Colonic mucosa (tissue), 4 donors: Measurements from ENCODE around the gene RBP4. TPM values are rescaled to one million over a fixed set of nuclear protein-coding genes. Genes with fewer than 3 reads are reported as not detected.

ENCODE experiments used
- DNase-seq: peaks from one replicate; pipeline ENCODE4 v3.0.0-alpha.2; 2020
- H3K27ac ChIP-seq: fragments of 200-600 bp; one replicate; pipeline ENCODE4 v1.8.0; 2021
- H3K27me3 ChIP-seq: fragments of 200-600 bp; one replicate; pipeline ENCODE4 v1.8.0; 2021
- H3K36me3 ChIP-seq: fragments of 200-600 bp; one replicate; pipeline ENCODE4 v1.8.0; 2021
- H3K4me1 ChIP-seq: fragments of 200-600 bp; one replicate; pipeline ENCODE4 v1.8.0; 2021; ENCODE audit warnings: mild to moderate bottlenecking
- H3K4me3 ChIP-seq: fragments of 200-600 bp; one replicate; pipeline ENCODE4 v1.8.0; 2021
- H3K9ac ChIP-seq, 2 donors: one replicate each; pipeline ENCODE4 v1.7.0; 2013; ENCODE audit warnings: control low read depth in 2 of 2, low read depth in 2 of 2, low read length in 2 of 2
- H3K9me3 ChIP-seq: fragments of 200-600 bp; one replicate; pipeline ENCODE4 v1.8.0; 2021
- intact Hi-C: fragments of 100-400 bp; cut with DNase I; formaldehyde crosslinking; loops from one replicate; pipeline ENCODE4 v1.14.1; 2022
- total RNA-seq, 2 donors: library from RNA; stranded (reverse); fragmentation: NEBNext Ultra II Directional in 1 of 2; extraction: Animal tissue kit (Norgen Biotek cat#: 25700) in 1 of 2; gene quantifications; one replicate each; pipeline ENCODE4 v1.2.1, GENCODE V29; 2021
- TF ChIP-seq, protein P1 (sequence below): fragments of 200-600 bp; IDR thresholded peaks from one replicate; pipeline ENCODE4 v1.8.0; 2022; ENCODE audit warnings: antibody characterized with exemption, mild to moderate bottlenecking
- donor health status: healthy.
- donor health status: DM: no; HTN: no; CAD: no.
- donor health status: DM: no; HTN: no; CAD: no.

Gene RBP4
- total RNA-seq, 2 donors from 2014 or later = 6.8 to 15.1 TPM

DNA sequence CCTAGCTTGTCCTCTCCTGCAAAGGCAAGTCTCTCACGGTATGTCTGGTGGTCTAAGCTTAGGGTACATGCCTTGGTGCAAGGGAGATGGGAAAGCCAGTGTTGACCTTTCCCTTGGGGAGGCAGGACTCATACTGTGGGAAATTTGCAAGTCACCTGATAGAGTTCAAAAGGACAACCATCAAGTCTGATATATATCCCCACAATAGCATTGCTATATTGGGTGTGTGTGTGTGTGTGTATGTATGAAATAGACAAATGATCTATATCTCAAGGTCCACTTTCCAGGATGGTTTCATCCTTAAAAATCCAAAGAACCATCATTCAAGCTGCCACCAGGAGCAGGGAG, 46.7 kb downstream of the RBP4 start:
- no peaks in the 10 kb centered on the region for H3K9me3 ChIP-seq
- TF ChIP-seq, protein P1, sequence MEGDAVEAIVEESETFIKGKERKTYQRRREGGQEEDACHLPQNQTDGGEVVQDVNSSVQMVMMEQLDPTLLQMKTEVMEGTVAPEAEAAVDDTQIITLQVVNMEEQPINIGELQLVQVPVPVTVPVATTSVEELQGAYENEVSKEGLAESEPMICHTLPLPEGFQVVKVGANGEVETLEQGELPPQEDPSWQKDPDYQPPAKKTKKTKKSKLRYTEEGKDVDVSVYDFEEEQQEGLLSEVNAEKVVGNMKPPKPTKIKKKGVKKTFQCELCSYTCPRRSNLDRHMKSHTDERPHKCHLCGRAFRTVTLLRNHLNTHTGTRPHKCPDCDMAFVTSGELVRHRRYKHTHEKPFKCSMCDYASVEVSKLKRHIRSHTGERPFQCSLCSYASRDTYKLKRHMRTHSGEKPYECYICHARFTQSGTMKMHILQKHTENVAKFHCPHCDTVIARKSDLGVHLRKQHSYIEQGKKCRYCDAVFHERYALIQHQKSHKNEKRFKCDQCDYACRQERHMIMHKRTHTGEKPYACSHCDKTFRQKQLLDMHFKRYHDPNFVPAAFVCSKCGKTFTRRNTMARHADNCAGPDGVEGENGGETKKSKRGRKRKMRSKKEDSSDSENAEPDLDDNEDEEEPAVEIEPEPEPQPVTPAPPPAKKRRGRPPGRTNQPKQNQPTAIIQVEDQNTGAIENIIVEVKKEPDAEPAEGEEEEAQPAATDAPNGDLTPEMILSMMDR = no peak
- H3K27me3 ChIP-seq = no peaks in the 10 kb centered on the region
- no peaks in the 10 kb centered on the region for H3K36me3 ChIP-seq
- no peak overlapping the region for H3K27ac ChIP-seq
- DNase-seq = no peak
- H3K4me3 ChIP-seq = no peak overlapping the region
- no peaks in the 10 kb centered on the region for H3K4me1 ChIP-seq
- intact Hi-C loops = no loop called here
- H3K9ac ChIP-seq = no peak overlapping the region

DNA sequence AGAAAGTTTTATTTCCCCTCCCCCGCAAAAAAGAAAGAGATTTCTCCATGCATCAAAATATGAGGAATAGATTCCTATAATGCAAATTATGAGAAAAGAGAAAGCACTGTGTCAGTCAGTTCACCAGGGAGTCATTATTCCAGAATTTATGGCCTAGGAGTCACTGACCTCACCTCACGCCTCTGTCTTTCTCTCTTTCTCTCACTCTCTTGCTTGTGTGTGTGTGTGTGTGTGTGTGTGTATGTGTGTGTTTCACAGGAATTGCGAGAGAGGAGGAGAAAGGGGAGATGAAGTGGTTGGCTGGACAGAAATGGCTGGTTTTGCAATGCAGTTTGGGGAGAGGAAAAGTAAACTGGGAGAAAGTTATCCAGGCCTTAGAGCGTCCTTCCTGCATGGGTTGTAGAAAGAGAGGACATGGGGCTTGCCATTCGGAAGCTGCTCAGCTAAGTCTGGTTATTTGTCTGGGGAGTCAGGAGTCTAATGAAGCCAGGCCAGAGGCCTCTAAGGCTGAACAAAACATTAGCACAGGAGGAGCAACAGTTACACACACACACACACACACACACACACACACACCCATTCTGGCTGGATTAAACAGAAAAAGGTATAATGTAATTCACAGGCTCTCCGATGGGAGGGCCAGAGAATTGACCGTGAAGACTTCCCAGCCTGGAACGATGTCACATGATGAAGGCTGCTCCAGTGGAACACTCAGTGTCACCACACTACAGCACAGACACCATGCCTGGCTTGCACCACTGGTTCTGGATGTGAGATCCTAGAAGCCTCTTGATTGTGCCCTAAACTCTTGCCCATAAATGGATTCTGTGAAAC, 47.3 kb downstream of the RBP4 start:
- H3K27ac ChIP-seq = no peak overlapping the region
- intact Hi-C loops = no loop called here
- no peak overlapping the region for H3K4me3 ChIP-seq

DNA sequence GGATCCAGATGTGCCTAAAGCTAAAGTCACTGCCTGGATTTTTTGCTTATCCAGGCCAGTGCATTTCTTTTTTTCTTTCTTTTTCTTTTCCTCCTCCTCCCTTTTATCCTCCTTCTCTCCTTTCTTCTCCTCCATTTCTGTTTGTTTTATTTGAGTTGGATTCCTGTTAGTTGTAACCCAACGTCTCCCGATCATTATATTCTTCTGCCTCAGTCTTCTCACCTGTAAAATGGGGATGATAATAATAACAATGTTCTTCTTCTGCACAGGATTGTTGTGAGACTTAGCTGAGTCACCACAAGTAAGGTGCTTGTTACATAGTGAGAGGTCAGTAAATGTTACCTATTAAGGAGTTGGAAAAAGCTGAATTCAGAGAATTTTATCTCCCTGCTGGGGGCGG, 48.3 kb downstream of the RBP4 start:
- no peaks in the 10 kb centered on the region for H3K4me1 ChIP-seq
- H3K4me3 ChIP-seq = no peak overlapping the region
- intact Hi-C loops = no loop called here
- no peak for DNase-seq
- H3K27me3 ChIP-seq = no peaks in the 10 kb centered on the region
- no peaks in the 10 kb centered on the region for H3K36me3 ChIP-seq
- H3K9me3 ChIP-seq = no peaks in the 10 kb centered on the region
- no peak overlapping the region for H3K27ac ChIP-seq
- no peak overlapping the region for H3K9ac ChIP-seq
- TF ChIP-seq, protein P1 = no peak

More for the DNA sequence above, 47.3 kb downstream of the RBP4 start:
- Histone ChIP-seq H3K9ac (no peak overlapping the region), H3K9me3 (no peaks in the 10 kb centered on the region), H3K4me1 (no peaks in the 10 kb centered on the region), H3K36me3 (no peaks in the 10 kb centered on the region), H3K27me3 (no peaks in the 10 kb centered on the region)
- DNase-seq = no peak
- TF ChIP-seq, protein P1 = no peak

DNA sequence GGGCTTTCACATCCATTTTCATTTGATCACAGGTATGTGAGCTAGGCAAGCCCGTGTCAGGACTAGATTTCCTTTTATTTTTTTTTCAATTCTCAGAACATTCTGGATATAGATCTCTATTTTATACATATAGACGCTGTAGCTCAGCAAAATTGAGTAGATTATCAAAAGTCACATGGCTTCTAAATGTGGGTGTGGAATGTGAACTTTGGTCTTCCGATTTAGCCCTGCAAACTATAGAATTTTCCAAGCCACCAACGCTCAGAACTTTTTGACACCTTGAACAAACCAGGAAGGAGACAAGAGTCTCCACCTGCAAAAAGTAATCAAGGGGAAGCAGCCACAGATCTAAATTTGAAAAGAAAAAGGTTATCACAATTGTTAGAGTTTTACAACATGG, 50.4 kb downstream of the RBP4 start:
- Histone ChIP-seq H3K4me3 (no peak overlapping the region), H3K9ac (no peak overlapping the region), H3K4me1 (no peaks in the 10 kb centered on the region), H3K27me3 (no peaks in the 10 kb centered on the region), H3K27ac (peak overlapping the region; percentile 67), H3K9me3 (no peaks in the 10 kb centered on the region), H3K36me3 (no peaks in the 10 kb centered on the region)
- TF ChIP-seq, protein P1 = no peak
- intact Hi-C loops = no loop called here
- peak; percentile 58 for DNase-seq

DNA sequence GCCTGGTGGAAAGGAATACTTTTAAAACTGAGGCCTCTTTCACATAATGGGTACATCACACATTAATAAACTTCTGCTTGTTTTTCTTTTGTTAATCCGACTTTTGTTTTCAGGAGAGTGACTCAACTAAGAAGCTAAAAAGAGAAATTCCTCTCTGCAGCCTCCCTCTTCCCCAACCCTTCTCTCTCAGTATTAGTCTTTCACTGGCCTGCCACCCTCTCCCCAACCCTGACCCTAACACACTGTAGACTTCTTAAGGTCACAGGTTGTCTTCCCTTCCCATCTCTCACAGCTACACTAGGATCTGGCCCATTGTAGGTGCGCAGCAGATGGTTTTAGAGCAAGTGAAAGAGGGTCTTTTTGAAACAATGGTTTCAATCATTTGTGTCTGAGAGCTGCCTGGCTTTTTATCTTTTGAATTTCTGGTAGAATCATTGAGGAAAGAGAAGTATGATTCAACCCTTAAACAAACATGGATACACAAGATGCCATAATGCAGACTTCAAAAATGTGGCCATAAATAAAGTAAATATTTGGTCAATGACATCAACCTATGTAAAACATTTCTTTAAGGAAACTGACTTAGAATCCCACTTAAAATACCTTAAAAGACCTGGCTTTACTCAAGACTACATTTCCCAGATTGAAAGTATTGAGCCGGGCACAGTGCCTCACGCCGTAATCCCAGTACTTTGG, 52.5 kb downstream of the RBP4 start:
- Histone ChIP-seq H3K9ac (no peak overlapping the region), H3K36me3 (no peaks in the 10 kb centered on the region), H3K27me3 (no peaks in the 10 kb centered on the region), H3K4me3 (no peak overlapping the region), H3K9me3 (no peaks in the 10 kb centered on the region), H3K4me1 (no peaks in the 10 kb centered on the region), H3K27ac (peak overlapping the region; percentile 67)
- DNase-seq = no peak
- TF ChIP-seq, protein P1 = no peak
- intact Hi-C loops = no loop called here
